Erythroblast (primary cell): ENCODE results near the gene APOL4.

ENCODE experiments used
- GATA1 ChIP-seq: IDR thresholded peaks from 2 replicates; pipeline ENCODE4 v1.6.1; 2011; ENCODE audit warnings: low read depth, mild to moderate bottlenecking, control low read depth, low read length, moderate library complexity
- POLR2A ChIP-seq: IDR thresholded peaks from 2 replicates; pipeline ENCODE4 v1.6.1; 2011; ENCODE audit warnings: mild to moderate bottlenecking, low read length

- TF ChIP-seq POLR2A (no peak), GATA1 (no peak)
Observed at GRCh38 chr22:36165141-36165540, 36.5 kb downstream of the APOL4 start.
